Kidney (tissue), 14 donors: ENCODE data around the gene MAPK6. TPM values are rescaled to one million over a fixed set of nuclear protein-coding genes. Genes with fewer than 3 reads are reported as not detected.

Source experiments
- DNase-seq, 5 donors: peaks; one replicate each; pipeline ENCODE4 v3.0.0-alpha.2; 2013 to 2020
- FAIRE-seq: peaks from 2 replicates; lab custom pipeline; 2012; peaks lifted over from hg19 to GRCh38; lab: Jason Lieb, UNC
- H3K27ac ChIP-seq, 2 donors: one replicate each; pipeline ENCODE4 v1.7.0; 2013; ENCODE audit warnings: low read depth in 2 of 2, low read length in 2 of 2, inconsistent platforms in 1 of 2
- H3K27me3 ChIP-seq: one replicate; pipeline ENCODE4 v1.7.1; 2013; ENCODE audit warnings: low read length, inconsistent platforms; ENCODE audit not compliant: control insufficient read depth, insufficient read depth
- H3K36me3 ChIP-seq, 3 donors: one replicate each; pipeline versions ENCODE4 v1.7.0 to v1.7.1; 2013; ENCODE audit warnings: low read length in 3 of 3, control low read depth in 1 of 3, inconsistent platforms in 1 of 3; ENCODE audit not compliant: insufficient read depth in 3 of 3, control insufficient read depth in 2 of 3
- H3K4me1 ChIP-seq, 3 donors: one replicate each; pipeline versions ENCODE4 v1.7.0 to v1.7.1; 2013; ENCODE audit warnings: low read length in 3 of 3, inconsistent platforms in 1 of 3, low read depth in 1 of 3; ENCODE audit not compliant: control insufficient read depth in 2 of 3, insufficient read depth in 2 of 3
- H3K4me3 ChIP-seq, 3 donors: one replicate each; pipeline versions ENCODE4 v1.7.0 to v1.8.1; 2013; ENCODE audit warnings: low read length in 3 of 3, control low read depth in 1 of 3, inconsistent platforms in 1 of 3
- H3K9ac ChIP-seq, 3 donors: one replicate each; pipeline versions ENCODE4 v1.7.0 to v1.7.1; 2013; ENCODE audit warnings: low read length in 3 of 3, control low read depth in 1 of 3, inconsistent platforms in 1 of 3
- H3K9me3 ChIP-seq, 3 donors: one replicate each; pipeline versions ENCODE4 v1.7.0 to v1.7.1; 2013; ENCODE audit warnings: low read length in 3 of 3, control low read depth in 1 of 3, inconsistent platforms in 1 of 3; ENCODE audit not compliant: control insufficient read depth in 2 of 3, insufficient read depth in 1 of 3
- intact Hi-C: fragments of 100-400 bp; cut with DNase I; formaldehyde crosslinking; loops from one replicate; pipeline ENCODE4 v1.11.1; 2022
- polyA plus RNA-seq: library from polyadenylated mRNA; stranded (reverse); fragments of 350-450 nt; fragmentation: Illumina TruSeq; extraction: RNeasy Lipid Tissue Mini Kit (QIAGEN cat#74804); gene quantifications from one replicate; pipeline ENCODE4 v1.2.3, GENCODE V29; 2014; ENCODE audit warnings: low read depth, low replicate concordance; ENCODE audit not compliant: insufficient read depth
- total RNA-seq: library from RNA; stranded (reverse); fragmentation: NEBNext Ultra II Directional; extraction: Animal tissue kit (Norgen Biotek cat#: 25700); gene quantifications from one replicate; pipeline ENCODE4 v1.2.1, GENCODE V29; 2021
- TF ChIP-seq, protein P1 (sequence below): IDR thresholded peaks from 3 replicates; pipeline ENCODE4 v1.5.1; 2012; ENCODE audit warnings: mild to moderate bottlenecking, moderate library complexity, borderline replicate concordance; ENCODE audit not compliant: insufficient read depth; ENCODE audit errors: extremely low read depth
- donor health status: control.
- donor health status: control.
- donor health status: control.
- donor health status: control.
- donor health status: control.
- donor health status: DM: yes; HTN: yes; CAD: no.
- donor health status: Normal renal cell carcinoma (clear cell type).

MAPK6 gene
- total and polyA plus RNA-seq, 2 donors from 2014 or later: 6.5 to 22.9 TPM

DNA sequence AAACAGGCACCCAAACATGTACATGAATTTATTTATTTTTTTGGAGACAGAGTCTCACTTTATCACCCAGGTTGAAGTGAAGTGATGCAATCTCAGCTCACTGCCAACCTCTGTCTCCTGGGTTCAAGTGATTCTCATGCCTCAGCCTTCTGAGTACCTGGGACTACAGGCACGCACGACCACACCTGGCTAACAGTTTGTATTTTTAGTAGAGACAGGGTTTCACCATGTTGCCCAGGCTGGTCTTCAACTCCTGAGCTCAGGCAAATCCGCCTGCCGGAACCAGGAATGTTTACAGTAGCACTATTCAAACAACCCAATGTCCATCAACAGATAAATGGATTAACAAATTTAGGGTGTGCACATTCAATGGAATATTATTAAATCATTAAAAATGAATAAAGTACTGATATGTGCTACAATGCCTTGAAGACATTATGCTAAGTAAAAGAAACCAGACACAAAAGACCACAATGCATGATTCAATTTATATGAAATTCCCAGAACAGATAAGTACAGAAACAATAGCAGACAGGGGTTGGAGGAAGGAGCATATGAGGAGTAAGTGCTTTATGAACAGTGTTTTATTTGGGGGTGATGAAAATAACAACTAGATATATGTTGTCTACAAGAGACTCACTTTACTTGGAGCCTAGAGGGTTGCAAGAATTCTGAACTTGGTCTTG, 48.7 kb upstream of the MAPK6 start:
- FAIRE-seq: no peak

DNA sequence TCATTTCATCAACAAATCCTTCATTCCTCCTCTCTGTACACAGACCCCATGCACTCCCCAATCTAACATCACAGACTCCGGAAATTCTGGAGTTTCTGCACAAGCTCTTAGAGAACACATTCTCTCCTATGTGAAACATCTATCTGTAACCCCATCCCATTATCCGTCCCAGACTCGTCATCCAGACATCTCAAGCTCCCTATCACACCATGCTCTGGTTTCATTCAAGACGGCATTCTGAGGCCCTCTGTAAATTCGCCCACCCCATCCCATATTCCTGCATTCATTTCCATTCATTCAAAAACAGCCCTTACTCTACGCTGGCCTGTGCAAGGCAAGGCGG, 48.0 kb upstream of the MAPK6 start:
- H3K36me3 ChIP-seq: no peaks in the 10 kb centered on the region
- intact Hi-C loops: no loop called here
- TF ChIP-seq, protein P1, sequence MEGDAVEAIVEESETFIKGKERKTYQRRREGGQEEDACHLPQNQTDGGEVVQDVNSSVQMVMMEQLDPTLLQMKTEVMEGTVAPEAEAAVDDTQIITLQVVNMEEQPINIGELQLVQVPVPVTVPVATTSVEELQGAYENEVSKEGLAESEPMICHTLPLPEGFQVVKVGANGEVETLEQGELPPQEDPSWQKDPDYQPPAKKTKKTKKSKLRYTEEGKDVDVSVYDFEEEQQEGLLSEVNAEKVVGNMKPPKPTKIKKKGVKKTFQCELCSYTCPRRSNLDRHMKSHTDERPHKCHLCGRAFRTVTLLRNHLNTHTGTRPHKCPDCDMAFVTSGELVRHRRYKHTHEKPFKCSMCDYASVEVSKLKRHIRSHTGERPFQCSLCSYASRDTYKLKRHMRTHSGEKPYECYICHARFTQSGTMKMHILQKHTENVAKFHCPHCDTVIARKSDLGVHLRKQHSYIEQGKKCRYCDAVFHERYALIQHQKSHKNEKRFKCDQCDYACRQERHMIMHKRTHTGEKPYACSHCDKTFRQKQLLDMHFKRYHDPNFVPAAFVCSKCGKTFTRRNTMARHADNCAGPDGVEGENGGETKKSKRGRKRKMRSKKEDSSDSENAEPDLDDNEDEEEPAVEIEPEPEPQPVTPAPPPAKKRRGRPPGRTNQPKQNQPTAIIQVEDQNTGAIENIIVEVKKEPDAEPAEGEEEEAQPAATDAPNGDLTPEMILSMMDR: no peak
- peaks cover 0 to 8% (median 0%) of the 10 kb centered on the region in 3 donors for H3K9me3 ChIP-seq
- peak overlapping the region; percentile 81 to 87 (median 83) for H3K4me3 ChIP-seq
- no peaks in the 10 kb centered on the region for H3K27me3 ChIP-seq
- peak overlapping the region; percentile 90 to 95 for H3K27ac ChIP-seq
- peaks cover 0 to 6% (median 3%) of the 10 kb centered on the region in 3 donors for H3K4me1 ChIP-seq
- no peak for FAIRE-seq
- DNase-seq: no peak
- peak overlapping the region; percentile 70 to 84 (median 77) for H3K9ac ChIP-seq

More for the DNA sequence above, 48.7 kb upstream of the MAPK6 start:
- DNase-seq: no peak
- Histone ChIP-seq H3K4me1 (peaks cover 0 to 6% (median 3%) of the 10 kb centered on the region in 3 donors), H3K27ac (no peak overlapping the region), H3K36me3 (peaks cover 0 to 2% (median 0%) of the 10 kb centered on the region in 3 donors), H3K9ac (no peak overlapping the region), H3K4me3 (peak overlapping the region in 2 of 3 donors; percentile 83 to 87), H3K27me3 (no peaks in the 10 kb centered on the region), H3K9me3 (peaks cover 0 to 8% (median 0%) of the 10 kb centered on the region in 3 donors)
- intact Hi-C loops: no loop called here
- TF ChIP-seq, protein P1: no peak

DNA sequence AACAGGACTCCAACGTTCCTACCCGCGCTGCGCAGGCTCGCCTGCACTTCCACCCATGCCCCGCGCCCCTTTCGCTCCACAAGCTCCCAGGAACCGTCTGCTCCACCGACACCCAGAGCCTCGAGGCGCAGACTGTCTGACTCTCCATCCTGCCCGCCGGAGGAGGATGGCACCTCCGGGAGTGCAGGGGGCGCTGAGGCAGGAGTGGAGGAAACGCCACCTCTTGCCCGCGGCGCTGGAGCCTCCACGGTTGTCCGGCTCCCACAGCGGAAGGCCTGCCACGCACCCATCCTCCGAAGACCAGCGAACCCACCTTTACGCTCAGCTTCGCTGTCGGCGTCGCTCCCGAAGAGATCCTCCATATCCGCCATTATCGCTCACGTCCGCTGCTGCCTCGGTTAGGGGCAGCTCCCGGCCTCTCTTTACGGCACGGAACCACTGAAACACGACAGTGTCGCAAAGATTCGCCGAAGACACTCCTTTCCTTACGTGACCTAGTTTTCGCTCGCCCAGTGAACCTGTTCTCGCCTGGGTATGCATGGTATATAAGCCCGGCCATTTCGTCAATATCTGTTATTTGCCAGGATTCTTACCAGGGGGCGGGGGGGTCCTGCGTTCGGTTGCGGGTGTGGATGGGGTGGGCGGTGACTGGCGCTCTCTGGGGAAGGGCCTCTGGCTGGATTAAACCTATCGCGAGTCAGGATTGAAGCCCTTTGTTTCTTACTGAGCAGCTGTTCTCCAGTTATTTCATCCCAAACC, 47.5 kb upstream of the MAPK6 start, which contains the start of gene LEO1:
Gene LEO1 (minus strand): TSS at position 404 of the 759 bp plus-strand sequence. CDS start 33 bp downstream, at position 371.
- FAIRE-seq (no peak), DNase-seq (peak; percentile 92 to 98 (median 96))
- Histone ChIP-seq H3K4me1 (peaks cover 0 to 6% (median 3%) of the 10 kb centered on the region in 3 donors), H3K9me3 (peaks cover 0 to 8% (median 0%) of the 10 kb centered on the region in 3 donors), H3K4me3 (peak within 1 kb of the TSS; percentile 81 to 87 (median 83)), H3K36me3 (no peaks in the 10 kb centered on the region), H3K27me3 (no peaks in the 10 kb centered on the region), H3K9ac (peak within 1 kb of the TSS; percentile 70 to 84 (median 77)), H3K27ac (peak within 1 kb of the TSS; percentile 90 to 95)
- TF ChIP-seq, protein P1: peak; percentile 1
- intact Hi-C loops: no loop called here
